Keratinocyte (primary cell): ENCODE measurements around the gene CHD2.

ENCODE experiments used
- EZH2 ChIP-seq: IDR thresholded peaks from one replicate; pipeline ENCODE4 v1.6.1; 2012; ENCODE audit warnings: inconsistent platforms, mild to moderate bottlenecking, low read length, moderate library complexity
- TF ChIP-seq, protein P1 (sequence below), 3 experiments: IDR thresholded peaks in 1 of 3; conservative IDR thresholded peaks in 1 of 3; optimal IDR thresholded peaks in 1 of 3; 2 replicates in 2 of 3; 3 replicates in 1 of 3; pipeline versions ENCODE3 to v1.5.1; 2011; ENCODE audit warnings: low read length in 3 of 3, mild to moderate bottlenecking in 3 of 3, moderate library complexity in 2 of 3, control low read depth in 1 of 3, inconsistent platforms in 1 of 3; ENCODE audit not compliant: insufficient read depth in 2 of 3; ENCODE audit errors: extremely low read depth in 1 of 3

DNA sequence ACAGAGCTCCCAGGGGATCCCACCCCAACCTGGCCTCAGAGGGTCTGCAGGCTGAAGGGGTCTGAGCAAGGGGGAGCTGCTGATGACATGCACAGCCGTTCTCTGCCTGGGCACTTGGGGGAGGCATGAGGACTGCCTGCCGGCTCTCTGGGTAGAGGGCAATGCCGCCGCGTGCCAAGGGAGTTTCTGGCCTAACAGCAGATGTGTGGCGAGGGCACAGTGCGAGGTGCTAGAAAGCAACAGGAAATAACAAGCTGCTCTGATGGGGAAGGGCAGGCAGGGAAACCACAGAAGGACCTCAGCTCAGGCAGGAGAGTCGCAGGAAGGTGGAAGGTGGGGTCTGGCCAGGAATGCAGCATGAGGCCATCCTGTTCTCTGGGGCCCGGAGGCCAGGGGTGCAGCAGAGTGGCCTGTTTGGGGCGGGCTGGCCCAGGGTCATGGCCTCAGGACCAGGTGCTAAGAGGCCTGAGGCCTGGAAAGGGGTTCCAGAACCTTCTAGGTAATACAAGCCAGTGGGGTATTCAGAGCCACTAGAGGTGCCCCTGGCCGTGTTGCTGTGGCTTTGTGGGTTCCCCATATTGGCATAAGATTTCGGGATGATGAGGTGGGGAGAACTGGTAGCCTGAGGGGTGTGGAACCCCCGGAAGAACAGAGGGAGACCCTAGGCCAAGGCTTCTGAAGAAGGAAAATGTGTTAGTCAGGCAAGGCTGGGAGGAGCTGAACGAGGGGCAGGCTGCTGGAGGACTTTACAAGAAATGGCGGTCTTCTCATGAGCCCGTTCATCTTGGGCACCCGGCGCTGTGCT, 147.7 kb downstream of the CHD2 start:
- TF ChIP-seq, protein P1, sequence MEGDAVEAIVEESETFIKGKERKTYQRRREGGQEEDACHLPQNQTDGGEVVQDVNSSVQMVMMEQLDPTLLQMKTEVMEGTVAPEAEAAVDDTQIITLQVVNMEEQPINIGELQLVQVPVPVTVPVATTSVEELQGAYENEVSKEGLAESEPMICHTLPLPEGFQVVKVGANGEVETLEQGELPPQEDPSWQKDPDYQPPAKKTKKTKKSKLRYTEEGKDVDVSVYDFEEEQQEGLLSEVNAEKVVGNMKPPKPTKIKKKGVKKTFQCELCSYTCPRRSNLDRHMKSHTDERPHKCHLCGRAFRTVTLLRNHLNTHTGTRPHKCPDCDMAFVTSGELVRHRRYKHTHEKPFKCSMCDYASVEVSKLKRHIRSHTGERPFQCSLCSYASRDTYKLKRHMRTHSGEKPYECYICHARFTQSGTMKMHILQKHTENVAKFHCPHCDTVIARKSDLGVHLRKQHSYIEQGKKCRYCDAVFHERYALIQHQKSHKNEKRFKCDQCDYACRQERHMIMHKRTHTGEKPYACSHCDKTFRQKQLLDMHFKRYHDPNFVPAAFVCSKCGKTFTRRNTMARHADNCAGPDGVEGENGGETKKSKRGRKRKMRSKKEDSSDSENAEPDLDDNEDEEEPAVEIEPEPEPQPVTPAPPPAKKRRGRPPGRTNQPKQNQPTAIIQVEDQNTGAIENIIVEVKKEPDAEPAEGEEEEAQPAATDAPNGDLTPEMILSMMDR (optimal IDR thresholded peaks at IDR 0.05 in 1 of 3, IDR thresholded peaks at IDR 0.05 in 1 of 3, conservative IDR thresholded peaks at IDR 0.05 in 1 of 3; ENCODE audit: extremely low read depth in 1 of 3, insufficient read depth in 2 of 3, low read length in 3 of 3), result no peak
- no peak for TF ChIP-seq EZH2
